HG03460 (cell line): ENCODE measurements around the gene XIRP1.

Experiments used
- ATAC-seq: cut with Tn5 transposase; IDR thresholded peaks from one replicate; pipeline ENCODE4 v1.9.1; 2021; ENCODE audit not compliant: unreplicated experiment

Gene XIRP1

GRCh38 chr3:39168156-39168780, 24.1 kb downstream of the XIRP1 start:
- no peak for ATAC-seq

- no peak for ATAC-seq
Observed at GRCh38 chr3:39166932-39167532, 25.4 kb downstream of the XIRP1 start.

- ATAC-seq, result no peak
Observed at GRCh38 chr3:39166134-39166710, 26.2 kb downstream of the XIRP1 start.

- no peak for ATAC-seq
Observed at GRCh38 chr3:39165518-39165917, 26.9 kb downstream of the XIRP1 start.

- ATAC-seq, result no peak
Observed at GRCh38 chr3:39164414-39164813, 28.0 kb downstream of the XIRP1 start.

GRCh38 chr3:39158148-39158715, 34.2 kb downstream of the XIRP1 start:
- ATAC-seq, result no peak

- no peak for ATAC-seq
Observed at GRCh38 chr3:39157359-39157758, 35.0 kb downstream of the XIRP1 start.

- no peak for ATAC-seq
Observed at GRCh38 chr3:39156421-39156820, 36.0 kb downstream of the XIRP1 start.

GRCh38 chr3:39154280-39155021, 37.9 kb downstream of the XIRP1 start:
- no peak for ATAC-seq

- ATAC-seq, result no peak
Observed at GRCh38 chr3:39153977-39154279, 38.5 kb downstream of the XIRP1 start.

GRCh38 chr3:39150803-39151631, 41.4 kb downstream of the XIRP1 start:
- ATAC-seq, result no peak

GRCh38 chr3:39150148-39150802, 42.1 kb downstream of the XIRP1 start:
- no peak for ATAC-seq

GRCh38 chr3:39149498-39150147, 42.8 kb downstream of the XIRP1 start:
- ATAC-seq, result no peak

GRCh38 chr3:39149059-39149455, 43.3 kb downstream of the XIRP1 start:
- no peak for ATAC-seq

GRCh38 chr3:39148435-39149058, 43.8 kb downstream of the XIRP1 start:
- no peak for ATAC-seq

- ATAC-seq, result peak; percentile 27
Observed at GRCh38 chr3:39147711-39148434, 44.5 kb downstream of the XIRP1 start.

- no peak for ATAC-seq
Observed at GRCh38 chr3:39146611-39147591, 45.5 kb downstream of the XIRP1 start.

- no peak for ATAC-seq
Observed at GRCh38 chr3:39146083-39146501, 46.3 kb downstream of the XIRP1 start.
